Loucy (cell line): ENCODE measurements around the gene NUTM2G.
"Not testable (repeated sequence)": the region's sequence is repeated elsewhere in the genome, so short reads cannot be mapped to it uniquely, and the experiment has no call there.

Experiments
- H2AFZ ChIP-seq: fragments of 200-600 bp; sonication (generic); 2 replicates; pipeline ENCODE4 v1.6.0; 2016; ENCODE audit warnings: antibody characterized with exemption, mild to moderate bottlenecking, low read length, moderate library complexity
- H3F3A ChIP-seq: fragments of 200-600 bp; 2 replicates; pipeline ENCODE4 v1.6.0; 2016; ENCODE audit warnings: antibody characterized with exemption, low read depth, mild to moderate bottlenecking
- H3K27me3 ChIP-seq: fragments of 200-600 bp; sonication (generic); 2 replicates; pipeline ENCODE4 v1.6.1; 2014; ENCODE audit warnings: low read length, mild to moderate bottlenecking; ENCODE audit not compliant: insufficient read depth, poor library complexity, severe bottlenecking
- H3K36me3 ChIP-seq: fragments of 200-600 bp; sonication (generic); 2 replicates; pipeline ENCODE4 v1.6.1; 2016; ENCODE audit warnings: low read length; ENCODE audit not compliant: insufficient read depth
- H3K4me1 ChIP-seq: fragments of 200-600 bp; sonication (generic); 2 replicates; pipeline ENCODE4 v1.5.1; 2014; ENCODE audit warnings: low read length, mild to moderate bottlenecking; ENCODE audit not compliant: insufficient read depth, poor library complexity, severe bottlenecking
- H3K4me2 ChIP-seq: fragments of 200-600 bp; sonication (generic); 2 replicates; pipeline ENCODE4 v1.6.0; 2014; ENCODE audit warnings: antibody characterized with exemption, low read length, low read depth, mild to moderate bottlenecking; ENCODE audit not compliant: poor library complexity, severe bottlenecking
- H3K4me3 ChIP-seq: fragments of 200-600 bp; sonication (generic); 2 replicates; pipeline ENCODE4 v1.5.1; 2014; ENCODE audit warnings: low read length, mild to moderate bottlenecking, mixed read lengths; ENCODE audit not compliant: poor library complexity, severe bottlenecking
- H3K79me2 ChIP-seq: fragments of 200-600 bp; sonication (generic); 2 replicates; pipeline ENCODE4 v1.6.1; 2014; ENCODE audit warnings: low read length; ENCODE audit not compliant: insufficient read depth
- H3K9ac ChIP-seq: fragments of 200-600 bp; sonication (generic); 2 replicates; pipeline ENCODE4 v1.6.0; 2014; ENCODE audit warnings: mild to moderate bottlenecking, low read depth, low read length, moderate library complexity; ENCODE audit not compliant: poor library complexity, severe bottlenecking
- H3K9me2 ChIP-seq: fragments of 200-600 bp; sonication (generic); replicated peaks from 2 replicates; pipeline ENCODE4 v1.6.1; 2016; ENCODE audit warnings: low read depth, low read length, mixed read lengths
- H3K9me3 ChIP-seq: fragments of 200-600 bp; sonication (generic); 2 replicates; pipeline ENCODE4 v1.6.1; 2014; ENCODE audit warnings: mild to moderate bottlenecking, antibody characterized with exemption, low read length, low read depth; ENCODE audit not compliant: insufficient read depth
- H4K20me1 ChIP-seq: fragments of 200-600 bp; sonication (generic); 2 replicates; pipeline ENCODE4 v1.6.0; 2014; ENCODE audit warnings: antibody characterized with exemption, low read length, mild to moderate bottlenecking; ENCODE audit not compliant: insufficient read depth, poor library complexity, severe bottlenecking

The NUTM2G gene

GRCh38 chr9:96934706-96935105 is 6.1 kb downstream of the NUTM2G start:
- H3F3A ChIP-seq, H3K4me1 ChIP-seq, H3K4me3 ChIP-seq, H3K9ac ChIP-seq, H3K79me2 ChIP-seq, H3K36me3 ChIP-seq, H3K4me2 ChIP-seq, H2AFZ ChIP-seq, H3K9me3 ChIP-seq, H4K20me1 ChIP-seq, H3K27me3 ChIP-seq, H3K9me2 ChIP-seq: not testable (repeated sequence)

- H3K9me2 ChIP-seq, H3K4me3 ChIP-seq, H3K4me1 ChIP-seq, H3F3A ChIP-seq, H3K79me2 ChIP-seq, H2AFZ ChIP-seq, H3K36me3 ChIP-seq, H4K20me1 ChIP-seq, H3K27me3 ChIP-seq, H3K9me3 ChIP-seq, H3K4me2 ChIP-seq, H3K9ac ChIP-seq: not testable (repeated sequence)
These were observed 6.8 kb downstream of the NUTM2G start for GRCh38 chr9:96935401-96935800.

GRCh38 chr9:96937442-96937841 is 8.8 kb downstream of the NUTM2G start:
- H3F3A ChIP-seq, H3K4me3 ChIP-seq, H2AFZ ChIP-seq, H3K36me3 ChIP-seq, H3K9me3 ChIP-seq, H3K9ac ChIP-seq, H3K9me2 ChIP-seq, H4K20me1 ChIP-seq, H3K4me1 ChIP-seq, H3K27me3 ChIP-seq, H3K79me2 ChIP-seq, H3K4me2 ChIP-seq: not testable (repeated sequence)

- not testable (repeated sequence) for H3K9ac ChIP-seq, H3K4me1 ChIP-seq, H3K79me2 ChIP-seq, H3K9me2 ChIP-seq, H3K27me3 ChIP-seq, H3F3A ChIP-seq, H2AFZ ChIP-seq, H3K9me3 ChIP-seq, H3K4me3 ChIP-seq, H3K36me3 ChIP-seq, H4K20me1 ChIP-seq, H3K4me2 ChIP-seq
These were observed 10.5 kb downstream of the NUTM2G start for GRCh38 chr9:96938957-96939665.

- not testable (repeated sequence) for H3K79me2 ChIP-seq, H3F3A ChIP-seq, H3K9ac ChIP-seq, H3K4me1 ChIP-seq, H3K4me2 ChIP-seq, H3K27me3 ChIP-seq, H3K4me3 ChIP-seq, H3K9me3 ChIP-seq, H3K9me2 ChIP-seq, H2AFZ ChIP-seq, H3K36me3 ChIP-seq, H4K20me1 ChIP-seq
These were observed 12.3 kb downstream of the NUTM2G start for GRCh38 chr9:96940982-96941381.

- H3K4me1 ChIP-seq, H3K9me2 ChIP-seq, H3K9ac ChIP-seq, H3K4me2 ChIP-seq, H3K36me3 ChIP-seq, H2AFZ ChIP-seq, H3K4me3 ChIP-seq, H3K9me3 ChIP-seq, H4K20me1 ChIP-seq, H3F3A ChIP-seq, H3K27me3 ChIP-seq, H3K79me2 ChIP-seq: not testable (repeated sequence)
These were observed 13.0 kb downstream of the NUTM2G start for GRCh38 chr9:96941628-96942027.

- not testable (repeated sequence) for H2AFZ ChIP-seq, H4K20me1 ChIP-seq, H3K9me3 ChIP-seq, H3K27me3 ChIP-seq, H3K79me2 ChIP-seq, H3K4me1 ChIP-seq, H3F3A ChIP-seq, H3K9me2 ChIP-seq, H3K4me3 ChIP-seq, H3K4me2 ChIP-seq, H3K36me3 ChIP-seq, H3K9ac ChIP-seq
These were observed 13.5 kb downstream of the NUTM2G start for GRCh38 chr9:96942181-96942580.
